HG02870 (cell line): Measurements from ENCODE around the gene CHST6.
A peak's percentile ranks its signal among the peaks of the same experiment; 100 is the strongest.
"Not testable (repeated sequence)": the region's sequence is repeated elsewhere in the genome, so short reads cannot be mapped to it uniquely, and the experiment has no call there.

ENCODE experiments used
- ATAC-seq: cut with Tn5 transposase; IDR thresholded peaks from one replicate; pipeline ENCODE4 v1.9.1; 2021; ENCODE audit warnings: mild to moderate bottlenecking, moderate library complexity; ENCODE audit not compliant: unreplicated experiment

CHST6 gene

GRCh38 chr16:75503801-75504200, 8.6 kb upstream of the CHST6 start:
- no peak for ATAC-seq

- ATAC-seq: no peak
Measured at GRCh38 chr16:75502916-75503605, 7.8 kb upstream of the CHST6 start.

GRCh38 chr16:75501820-75502219, 6.6 kb upstream of the CHST6 start:
- ATAC-seq: not testable (repeated sequence)

GRCh38 chr16:75501359-75501758, 6.1 kb upstream of the CHST6 start:
- ATAC-seq: no peak

- ATAC-seq: not testable (repeated sequence)
Measured at GRCh38 chr16:75498605-75499322, 3.5 kb upstream of the CHST6 start.

- ATAC-seq: no peak
Measured at GRCh38 chr16:75497558-75497957, 2.3 kb upstream of the CHST6 start.

GRCh38 chr16:75494661-75495075, 573 bp downstream of the CHST6 start:
- no peak for ATAC-seq

- no peak for ATAC-seq
Measured at GRCh38 chr16:75494184-75494583, 1.1 kb downstream of the CHST6 start.

- no peak for ATAC-seq
Measured at GRCh38 chr16:75491876-75492275, 3.4 kb downstream of the CHST6 start.

- no peak for ATAC-seq
Measured at GRCh38 chr16:75488322-75488721, 6.9 kb downstream of the CHST6 start.

- ATAC-seq: peak; percentile 59
Measured at GRCh38 chr16:75486676-75487313, 8.4 kb downstream of the CHST6 start.

- no peak for ATAC-seq
Measured at GRCh38 chr16:75486014-75486675, 9.1 kb downstream of the CHST6 start.

- peak; percentile 36 for ATAC-seq
Measured at GRCh38 chr16:75485230-75486013, 9.8 kb downstream of the CHST6 start.

GRCh38 chr16:75483222-75483621, 12.0 kb downstream of the CHST6 start:
- ATAC-seq: no peak

GRCh38 chr16:75482434-75483205, 12.6 kb downstream of the CHST6 start:
- ATAC-seq: no peak

GRCh38 chr16:75481475-75481874, 13.8 kb downstream of the CHST6 start:
- ATAC-seq: no peak

GRCh38 chr16:75479421-75479990, 15.7 kb downstream of the CHST6 start:
- ATAC-seq: no peak

GRCh38 chr16:75478480-75479345, 16.5 kb downstream of the CHST6 start:
- ATAC-seq: no peak
